ENCODE data around the gene RBMX.
"Not testable (repeated sequence)": the region's sequence is repeated elsewhere in the genome, so short reads cannot be mapped to it uniquely, and the experiment has no call there.

Gene RBMX

GRCh38 chrX:136896121-136896914 is 15.8 kb upstream of the RBMX start:
- ATAC-seq (no peak), DNase-seq (no peak)
- Mint-ChIP-seq H3K4me3 (no peak overlapping the region), H3K4me1 (no peaks in the 10 kb centered on the region), H3K27me3 (no peaks in the 10 kb centered on the region), H3K9me3 (no peaks in the 10 kb centered on the region), H3K27ac (no peak overlapping the region)

GRCh38 chrX:136892412-136892811 is 11.9 kb upstream of the RBMX start:
- Mint-ChIP-seq H3K9me3 (no peaks in the 10 kb centered on the region), H3K4me3 (no peak overlapping the region), H3K27me3 (no peaks in the 10 kb centered on the region), H3K4me1 (no peaks in the 10 kb centered on the region), H3K27ac (no peak overlapping the region)
- DNase-seq: no peak
- no peak for ATAC-seq

GRCh38 chrX:136890596-136890995 is 10.1 kb upstream of the RBMX start:
- H3K4me1 Mint-ChIP-seq, ATAC-seq, H3K4me3 Mint-ChIP-seq, H3K9me3 Mint-ChIP-seq, H3K27me3 Mint-ChIP-seq, DNase-seq, H3K27ac Mint-ChIP-seq: not testable (repeated sequence)

GRCh38 chrX:136889269-136889668 is 8.7 kb upstream of the RBMX start:
- DNase-seq (no peak), ATAC-seq (no peak)
- no peaks in the 10 kb centered on the region for H3K9me3 Mint-ChIP-seq
- no peak overlapping the region for H3K4me3 Mint-ChIP-seq
- peaks cover 16% of the 10 kb centered on the region for H3K4me1 Mint-ChIP-seq
- no peak overlapping the region for H3K27ac Mint-ChIP-seq
- no peaks in the 10 kb centered on the region for H3K27me3 Mint-ChIP-seq

GRCh38 chrX:136880003-136880451 is 498 bp downstream of the RBMX start:
- DNase-seq (peak; percentile 22 to 39), ATAC-seq (peak; percentile 35)
- Mint-ChIP-seq H3K27ac (peak overlapping the region; percentile 100), H3K27me3 (no peaks in the 10 kb centered on the region), H3K9me3 (no peaks in the 10 kb centered on the region), H3K4me1 (peaks cover 20% of the 10 kb centered on the region), H3K4me3 (peak overlapping the region; percentile 91 to 95)

- DNase-seq: no peak
- peak overlapping the region; percentile 100 for H3K27ac Mint-ChIP-seq
- no peaks in the 10 kb centered on the region for H3K9me3 Mint-ChIP-seq
- no peak for ATAC-seq
- peak overlapping the region; percentile 91 to 95 for H3K4me3 Mint-ChIP-seq
- H3K4me1 Mint-ChIP-seq: peaks cover 19% of the 10 kb centered on the region
- H3K27me3 Mint-ChIP-seq: no peaks in the 10 kb centered on the region
These were observed 1.4 kb downstream of the RBMX start for GRCh38 chrX:136879001-136879687.

- Mint-ChIP-seq H3K4me1 (peaks cover 21% of the 10 kb centered on the region), H3K4me3 (peak overlapping the region; percentile 51 to 91), H3K27me3 (no peaks in the 10 kb centered on the region), H3K9me3 (no peaks in the 10 kb centered on the region), H3K27ac (peak overlapping the region; percentile 19 to 100)
- ATAC-seq (no peak), DNase-seq (no peak)
These were observed 2.1 kb downstream of the RBMX start for GRCh38 chrX:136878423-136878822.

- not testable (repeated sequence) for H3K27me3 Mint-ChIP-seq, H3K4me3 Mint-ChIP-seq, DNase-seq, ATAC-seq, H3K9me3 Mint-ChIP-seq
- Mint-ChIP-seq H3K4me1 (peaks cover 35% of the 10 kb centered on the region), H3K27ac (peak overlapping the region in 1 of 2 donors; percentile 80)
These were observed 6.4 kb downstream of the RBMX start for GRCh38 chrX:136874114-136874513.

- Mint-ChIP-seq H3K27ac (peak overlapping the region in 1 of 2 donors; percentile 52), H3K4me1 (peaks cover 35% of the 10 kb centered on the region)
- H3K4me3 Mint-ChIP-seq, H3K9me3 Mint-ChIP-seq, H3K27me3 Mint-ChIP-seq, DNase-seq, ATAC-seq: not testable (repeated sequence)
These were observed 7.3 kb downstream of the RBMX start for GRCh38 chrX:136873210-136873609.

GRCh38 chrX:136872091-136872700 is 8.3 kb downstream of the RBMX start:
- H3K4me1 Mint-ChIP-seq: peaks cover 36% of the 10 kb centered on the region
- H3K4me3 Mint-ChIP-seq: no peak overlapping the region
- no peak for DNase-seq
- H3K27ac Mint-ChIP-seq: peak overlapping the region in 1 of 2 donors; percentile 33
- H3K27me3 Mint-ChIP-seq: no peaks in the 10 kb centered on the region
- H3K9me3 Mint-ChIP-seq: no peaks in the 10 kb centered on the region
- no peak for ATAC-seq

- Mint-ChIP-seq H3K27me3 (no peaks in the 10 kb centered on the region), H3K4me3 (peak overlapping the region in 1 of 2 donors; percentile 17), H3K4me1 (peaks cover 49% of the 10 kb centered on the region), H3K9me3 (no peaks in the 10 kb centered on the region), H3K27ac (peak overlapping the region in 1 of 2 donors; percentile 82)
- ATAC-seq (no peak), DNase-seq (no peak)
These were observed 10.5 kb downstream of the RBMX start for GRCh38 chrX:136870064-136870463.

- ATAC-seq: no peak
- Mint-ChIP-seq H3K4me1 (peaks cover 38% of the 10 kb centered on the region), H3K27ac (no peak overlapping the region), H3K9me3 (no peaks in the 10 kb centered on the region), H3K27me3 (no peaks in the 10 kb centered on the region), H3K4me3 (no peak overlapping the region)
- no peak for DNase-seq
These were observed 12.1 kb downstream of the RBMX start for GRCh38 chrX:136868283-136869055.

- ATAC-seq (no peak), DNase-seq (no peak)
- no peak overlapping the region for H3K4me3 Mint-ChIP-seq
- no peaks in the 10 kb centered on the region for H3K9me3 Mint-ChIP-seq
- no peak overlapping the region for H3K27ac Mint-ChIP-seq
- peaks cover 42% of the 10 kb centered on the region for H3K4me1 Mint-ChIP-seq
- H3K27me3 Mint-ChIP-seq: no peaks in the 10 kb centered on the region
These were observed 13.0 kb downstream of the RBMX start for GRCh38 chrX:136867518-136867917.

GRCh38 chrX:136867096-136867491 is 13.4 kb downstream of the RBMX start:
- no peak for ATAC-seq
- Mint-ChIP-seq H3K9me3 (no peaks in the 10 kb centered on the region), H3K27ac (no peak overlapping the region), H3K4me1 (peaks cover 44% of the 10 kb centered on the region), H3K4me3 (no peak overlapping the region), H3K27me3 (no peaks in the 10 kb centered on the region)
- DNase-seq: no peak

- no peaks in the 10 kb centered on the region for H3K27me3 Mint-ChIP-seq
- H3K9me3 Mint-ChIP-seq: no peaks in the 10 kb centered on the region
- H3K27ac Mint-ChIP-seq: no peak overlapping the region
- no peak for ATAC-seq
- peak overlapping the region in 1 of 2 donors; percentile 44 for H3K4me3 Mint-ChIP-seq
- no peak for DNase-seq
- peaks cover 50% of the 10 kb centered on the region for H3K4me1 Mint-ChIP-seq
These were observed 14.0 kb downstream of the RBMX start for GRCh38 chrX:136866337-136867095.

Data from stimulated activated naive CD8-positive, alpha-beta T cell treated with anti-CD3 and anti-CD28 coated beads, Interleukin-15, amount 100 ng/mL, for 72 hours (primary cell).